Muscle layer of colon (tissue), 2 donors: ENCODE measurements around the gene CAMK2G.

Experiments used
- H3K27ac ChIP-seq: one replicate; pipeline ENCODE4 v1.7.0; 2013; ENCODE audit warnings: low read depth, mild to moderate bottlenecking, low read length, moderate library complexity
- H3K27me3 ChIP-seq, 2 donors: one replicate each; pipeline ENCODE4 v1.7.0; 2013; ENCODE audit warnings: low read length in 2 of 2, mild to moderate bottlenecking in 2 of 2; ENCODE audit not compliant: insufficient read depth in 2 of 2, control insufficient read depth in 1 of 2
- H3K36me3 ChIP-seq: one replicate; pipeline ENCODE4 v1.7.0; 2013; ENCODE audit warnings: mild to moderate bottlenecking, low read length; ENCODE audit not compliant: insufficient read depth
- H3K4me1 ChIP-seq: one replicate; pipeline ENCODE4 v1.7.0; 2013; ENCODE audit warnings: mild to moderate bottlenecking, low read length; ENCODE audit not compliant: insufficient read depth
- H3K4me3 ChIP-seq, 2 donors: one replicate each; pipeline ENCODE4 v1.7.0; 2013; ENCODE audit warnings: low read length in 2 of 2, low read depth in 1 of 2, mild to moderate bottlenecking in 1 of 2, moderate library complexity in 1 of 2
- H3K9ac ChIP-seq: one replicate; pipeline ENCODE4 v1.7.0; 2013; ENCODE audit warnings: low read length
- H3K9me3 ChIP-seq: one replicate; pipeline ENCODE4 v1.7.0; 2013; ENCODE audit warnings: mild to moderate bottlenecking, low read length
- donor health status: abdominal sarcoma.
- donor health status: Adenocarcinoma of cecum.

Gene CAMK2G

DNA sequence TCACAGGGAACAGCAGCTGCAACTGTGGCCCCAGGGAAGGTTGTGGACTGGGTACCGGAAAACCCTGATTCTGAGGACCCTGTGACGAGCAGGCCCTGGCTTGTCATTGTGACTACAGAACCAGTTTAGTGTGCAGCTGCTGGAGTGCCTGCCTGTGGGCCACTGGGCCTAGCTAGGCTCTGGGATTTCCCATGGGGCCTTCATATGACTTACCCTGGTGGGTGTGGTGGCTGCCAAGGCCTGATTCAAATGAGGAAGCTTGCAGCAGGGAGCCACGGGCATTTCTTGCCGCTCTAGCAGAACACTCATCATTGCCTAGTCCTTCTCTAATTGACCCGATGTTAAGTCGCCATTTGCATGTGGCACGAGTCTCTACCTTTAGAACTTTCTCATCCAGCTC, 14.7 kb upstream of the CAMK2G start:
- H3K27me3 ChIP-seq: no peaks in the 10 kb centered on the region
- H3K4me3 ChIP-seq: no peak overlapping the region
- H3K27ac ChIP-seq: peak overlapping the region; percentile 47
- H3K9ac ChIP-seq: no peak overlapping the region
- H3K36me3 ChIP-seq: no peaks in the 10 kb centered on the region
- peaks cover 35% of the 10 kb centered on the region for H3K4me1 ChIP-seq
- H3K9me3 ChIP-seq: no peaks in the 10 kb centered on the region

DNA sequence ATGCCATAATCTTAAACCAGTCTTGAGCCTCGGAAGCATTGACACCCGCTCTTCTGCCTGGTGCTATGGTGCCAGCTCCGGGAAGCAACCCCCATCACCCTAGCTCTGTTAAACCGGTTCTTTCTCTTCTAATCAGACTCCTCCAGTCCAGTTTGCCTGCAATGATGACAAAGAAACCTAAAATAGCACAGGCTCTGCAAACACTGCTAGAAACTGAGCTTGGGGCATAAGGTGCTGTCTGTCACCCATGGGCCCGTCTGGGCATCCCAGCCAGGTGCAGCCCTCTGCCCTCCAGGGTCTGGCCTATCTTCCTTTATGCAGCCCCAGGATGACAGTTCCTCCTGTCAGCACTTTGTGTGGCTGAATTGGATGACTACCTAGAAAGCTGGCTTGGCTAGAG, 14.2 kb upstream of the CAMK2G start:
- Histone ChIP-seq H3K27me3 (no peaks in the 10 kb centered on the region), H3K27ac (peak overlapping the region; percentile 47), H3K4me3 (no peak overlapping the region), H3K9me3 (no peaks in the 10 kb centered on the region), H3K4me1 (peaks cover 35% of the 10 kb centered on the region), H3K9ac (no peak overlapping the region), H3K36me3 (no peaks in the 10 kb centered on the region)

DNA sequence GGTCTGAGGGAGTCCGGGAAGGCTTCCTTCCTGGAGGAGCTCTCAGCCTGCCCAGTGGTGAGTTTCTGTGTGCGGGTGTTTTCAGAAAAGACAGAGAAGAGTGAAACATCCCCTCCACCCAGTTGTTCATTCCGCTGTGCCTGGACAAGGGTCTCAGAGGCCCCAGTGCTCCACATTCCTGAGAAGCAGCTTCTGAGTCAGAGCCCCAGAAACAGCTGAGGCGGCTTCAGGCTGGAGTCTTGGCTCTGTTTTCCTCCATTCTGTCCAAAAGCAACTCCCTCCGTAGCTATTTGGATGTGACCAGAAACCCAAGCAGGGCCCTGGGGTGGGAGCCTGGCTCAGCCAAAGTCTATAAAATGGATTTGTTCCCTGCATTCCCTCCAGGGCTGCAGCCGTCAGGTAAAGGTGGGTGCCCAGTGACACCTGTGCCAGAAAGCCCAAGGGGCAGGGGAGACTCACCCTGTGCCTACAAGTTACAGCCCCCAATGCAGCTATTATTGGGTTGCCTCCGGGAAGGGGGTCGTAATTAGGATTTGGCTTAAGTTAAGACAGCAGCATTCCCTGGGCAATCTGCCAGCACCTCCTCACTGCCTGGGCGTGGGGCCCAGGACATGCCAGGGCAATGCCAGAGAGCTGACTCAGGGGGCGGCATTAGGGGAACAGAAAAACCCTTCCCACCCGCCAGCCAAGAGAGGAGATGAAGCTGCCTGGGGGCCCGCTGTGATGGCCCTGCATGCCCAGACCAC, 13.1 kb upstream of the CAMK2G start:
- no peaks in the 10 kb centered on the region for H3K9me3 ChIP-seq
- H3K36me3 ChIP-seq: no peaks in the 10 kb centered on the region
- no peaks in the 10 kb centered on the region for H3K27me3 ChIP-seq
- peaks cover 35% of the 10 kb centered on the region for H3K4me1 ChIP-seq
- peak overlapping the region; percentile 24 for H3K9ac ChIP-seq
- H3K4me3 ChIP-seq: peak overlapping the region in 1 of 2 donors; percentile 48
- H3K27ac ChIP-seq: peak overlapping the region; percentile 81

DNA sequence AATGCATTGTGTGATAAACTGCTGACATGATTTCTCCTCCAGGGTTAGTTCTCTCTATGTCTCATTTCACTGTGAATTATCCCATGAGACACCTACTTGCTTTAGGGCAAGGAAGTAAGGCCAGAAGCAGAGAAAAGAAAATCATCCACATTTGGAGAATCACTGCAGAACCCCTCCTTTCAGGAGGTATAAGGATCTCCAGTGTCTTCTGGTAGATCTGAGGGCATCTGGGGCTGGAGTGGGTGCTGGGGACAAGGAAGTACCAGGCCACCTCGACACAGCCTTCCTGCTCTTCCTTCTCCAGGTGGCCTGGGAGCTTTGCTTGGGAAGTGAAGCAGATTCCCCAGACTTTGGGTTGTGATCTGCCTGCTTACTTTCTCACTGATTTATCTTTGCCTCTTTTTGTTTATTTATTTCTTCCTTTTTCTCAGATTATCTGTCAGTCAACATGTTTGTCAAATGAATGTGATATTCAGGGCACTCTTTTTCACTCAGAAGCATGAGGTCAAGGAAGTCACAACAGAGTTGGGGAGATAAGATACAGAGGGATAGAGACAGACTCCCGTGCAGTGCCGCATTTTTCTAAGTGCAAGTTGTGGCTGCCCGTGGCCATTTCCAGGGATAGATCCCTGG, 12.4 kb upstream of the CAMK2G start:
- H3K4me3 ChIP-seq: peak overlapping the region in 1 of 2 donors; percentile 48
- H3K27ac ChIP-seq: peak overlapping the region; percentile 81
- H3K4me1 ChIP-seq: peaks cover 35% of the 10 kb centered on the region
- H3K36me3 ChIP-seq: no peaks in the 10 kb centered on the region
- peak overlapping the region; percentile 24 for H3K9ac ChIP-seq
- H3K27me3 ChIP-seq: no peaks in the 10 kb centered on the region
- no peaks in the 10 kb centered on the region for H3K9me3 ChIP-seq

DNA sequence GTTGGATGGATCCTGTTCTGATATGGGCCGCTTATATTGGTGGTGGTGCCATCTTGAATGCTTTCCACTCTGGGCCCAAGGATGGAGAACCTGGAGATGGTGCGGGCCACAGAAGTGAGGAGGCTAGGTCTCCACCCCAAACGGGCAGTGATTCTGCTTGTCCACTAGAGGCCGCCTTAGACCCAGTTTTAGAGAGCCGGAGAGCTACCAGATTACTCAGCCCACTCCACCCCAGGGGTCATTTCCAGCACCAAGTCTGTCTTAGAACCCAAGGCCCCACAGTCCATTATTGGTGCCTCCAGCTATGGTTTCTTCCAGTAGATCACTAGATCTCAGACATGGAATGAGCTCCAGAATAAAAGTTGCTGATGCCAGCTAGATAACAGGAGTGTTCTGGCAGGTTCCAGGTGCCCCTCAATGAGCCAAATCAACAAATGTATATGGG, 11.8 kb upstream of the CAMK2G start:
- no peaks in the 10 kb centered on the region for H3K36me3 ChIP-seq
- H3K9me3 ChIP-seq: no peaks in the 10 kb centered on the region
- no peak overlapping the region for H3K9ac ChIP-seq
- H3K27ac ChIP-seq: peak overlapping the region; percentile 81
- H3K27me3 ChIP-seq: no peaks in the 10 kb centered on the region
- H3K4me3 ChIP-seq: no peak overlapping the region
- H3K4me1 ChIP-seq: peaks cover 35% of the 10 kb centered on the region

DNA sequence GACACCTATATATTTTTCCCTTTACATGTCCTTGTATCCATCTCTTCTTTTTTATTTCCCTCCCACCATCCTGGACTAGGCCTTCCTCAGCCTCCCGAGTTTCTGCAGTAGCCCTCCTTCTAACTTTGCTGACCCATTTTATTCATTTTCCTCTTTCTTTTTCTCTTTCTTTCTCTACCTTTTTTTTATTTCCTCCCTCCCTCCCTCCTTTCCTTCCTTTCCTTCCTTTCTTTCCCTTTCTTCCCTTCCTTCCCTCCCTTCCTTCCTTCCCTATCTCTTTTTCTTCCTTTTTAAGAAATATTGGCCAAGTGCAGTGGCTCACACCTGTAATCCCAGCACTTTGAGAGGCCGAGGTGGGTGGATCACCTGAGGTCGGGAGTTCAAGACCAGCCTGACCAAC, 9.7 kb upstream of the CAMK2G start:
- H3K4me3 ChIP-seq: no peak overlapping the region
- no peak overlapping the region for H3K27ac ChIP-seq
- H3K9ac ChIP-seq: no peak overlapping the region
- no peaks in the 10 kb centered on the region for H3K36me3 ChIP-seq
- H3K27me3 ChIP-seq: no peaks in the 10 kb centered on the region
- no peaks in the 10 kb centered on the region for H3K9me3 ChIP-seq
- H3K4me1 ChIP-seq: peaks cover 41% of the 10 kb centered on the region

DNA sequence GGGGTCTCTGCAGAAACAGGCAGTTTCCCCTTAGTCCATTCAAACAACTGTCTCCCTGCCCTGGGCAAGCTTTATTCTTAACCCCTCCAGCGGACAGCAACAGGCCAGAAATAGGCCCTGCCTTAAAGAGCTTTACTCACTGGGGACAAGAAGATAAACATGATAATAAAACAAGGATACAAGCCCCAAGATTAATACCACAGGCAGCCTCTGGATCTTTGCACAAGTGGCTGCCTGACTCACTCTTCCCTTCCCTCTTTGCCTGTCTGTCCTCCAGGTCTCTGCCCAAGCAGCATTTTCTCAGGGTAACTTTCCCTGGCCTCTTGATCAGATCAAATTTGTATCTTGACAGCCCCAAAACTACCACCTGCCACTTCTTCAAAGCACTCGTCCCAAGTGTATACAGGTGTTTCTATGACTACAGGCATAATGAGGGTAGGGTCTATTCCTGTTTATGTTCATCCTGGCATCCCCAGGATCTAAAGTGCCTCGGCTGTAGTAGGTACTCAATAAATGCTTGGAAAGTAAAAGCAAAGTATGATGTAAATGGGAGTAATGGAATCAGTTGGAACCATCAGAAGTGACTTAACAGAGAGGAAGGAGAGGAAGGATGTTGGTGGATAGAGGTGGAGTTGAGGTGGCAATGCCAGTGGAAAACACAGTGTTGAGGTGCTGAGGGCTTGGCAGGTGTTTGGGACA, 7.0 kb upstream of the CAMK2G start:
- Histone ChIP-seq H3K9ac (no peak overlapping the region), H3K36me3 (no peaks in the 10 kb centered on the region), H3K4me1 (peaks cover 14% of the 10 kb centered on the region), H3K4me3 (no peak overlapping the region), H3K27me3 (no peaks in the 10 kb centered on the region), H3K27ac (no peak overlapping the region), H3K9me3 (no peaks in the 10 kb centered on the region)

DNA sequence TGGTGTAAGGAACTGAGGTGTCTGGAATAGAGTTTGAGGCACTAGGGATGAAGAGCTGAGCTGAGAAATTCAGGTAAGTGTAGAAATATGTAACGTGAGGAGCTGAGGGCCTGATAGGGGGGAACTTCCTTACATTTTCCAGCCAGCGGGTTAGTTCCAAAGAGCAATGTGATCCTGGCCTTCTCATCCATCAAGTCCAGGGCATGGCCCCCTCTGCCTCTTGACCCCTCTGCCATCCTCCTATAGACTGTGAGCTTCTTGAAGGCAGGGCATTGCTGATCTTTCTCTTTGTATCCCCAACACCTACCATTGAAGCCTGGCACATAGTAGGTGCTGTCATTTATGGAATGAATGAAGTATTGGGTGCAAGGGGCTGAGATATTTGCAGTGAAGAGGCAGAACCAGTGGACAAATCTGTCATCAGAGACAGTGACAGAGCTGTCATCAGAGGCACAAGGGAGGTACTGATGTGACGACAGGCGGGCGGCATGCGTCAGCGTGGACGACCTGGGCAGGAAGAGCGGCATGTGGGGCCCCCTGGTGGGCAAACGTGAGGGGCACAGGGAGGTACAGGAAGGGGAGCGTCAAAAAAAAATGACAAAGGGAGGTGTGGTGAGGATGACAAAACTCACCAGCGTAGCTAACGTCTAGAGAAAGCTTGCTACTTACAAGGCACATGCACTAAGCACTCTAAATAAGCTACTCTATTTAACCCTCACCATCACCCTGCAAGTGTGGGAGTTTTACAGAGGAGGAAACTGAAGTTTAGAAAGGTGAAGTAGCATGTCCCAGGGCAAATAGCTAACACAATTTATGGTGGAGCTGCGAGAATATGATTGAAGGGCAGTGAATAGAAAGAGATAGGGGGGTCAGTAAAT, 5.2 kb upstream of the CAMK2G start:
- H3K27ac ChIP-seq: no peak overlapping the region
- H3K27me3 ChIP-seq: no peaks in the 10 kb centered on the region
- no peaks in the 10 kb centered on the region for H3K36me3 ChIP-seq
- H3K4me3 ChIP-seq: no peak overlapping the region
- H3K4me1 ChIP-seq: peaks cover 7% of the 10 kb centered on the region
- no peak overlapping the region for H3K9ac ChIP-seq
- H3K9me3 ChIP-seq: no peaks in the 10 kb centered on the region

DNA sequence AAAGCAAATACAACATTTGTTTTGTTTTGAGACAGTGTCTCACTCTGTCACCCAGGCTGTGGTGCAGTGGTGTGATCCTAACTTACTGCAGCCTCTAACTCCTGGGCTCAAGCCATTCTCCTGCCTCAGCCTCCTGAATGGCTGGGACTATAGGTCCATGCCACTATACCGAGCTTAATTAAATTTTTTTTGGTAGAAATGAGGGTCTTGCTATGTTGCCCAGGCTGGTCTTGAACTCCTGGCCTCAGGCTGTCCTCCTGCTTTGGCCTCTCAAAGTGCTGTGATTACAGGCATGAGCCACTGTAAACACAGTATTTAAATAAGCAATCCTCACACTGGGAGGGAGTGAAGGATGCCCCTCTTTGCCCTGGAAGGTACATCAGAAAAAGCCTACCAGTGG, 4.0 kb upstream of the CAMK2G start:
- H3K27me3 ChIP-seq: no peaks in the 10 kb centered on the region
- H3K27ac ChIP-seq: no peak overlapping the region
- peaks cover 8% of the 10 kb centered on the region for H3K4me1 ChIP-seq
- no peak overlapping the region for H3K9ac ChIP-seq
- no peak overlapping the region for H3K4me3 ChIP-seq
- H3K36me3 ChIP-seq: no peaks in the 10 kb centered on the region
- H3K9me3 ChIP-seq: no peaks in the 10 kb centered on the region

DNA sequence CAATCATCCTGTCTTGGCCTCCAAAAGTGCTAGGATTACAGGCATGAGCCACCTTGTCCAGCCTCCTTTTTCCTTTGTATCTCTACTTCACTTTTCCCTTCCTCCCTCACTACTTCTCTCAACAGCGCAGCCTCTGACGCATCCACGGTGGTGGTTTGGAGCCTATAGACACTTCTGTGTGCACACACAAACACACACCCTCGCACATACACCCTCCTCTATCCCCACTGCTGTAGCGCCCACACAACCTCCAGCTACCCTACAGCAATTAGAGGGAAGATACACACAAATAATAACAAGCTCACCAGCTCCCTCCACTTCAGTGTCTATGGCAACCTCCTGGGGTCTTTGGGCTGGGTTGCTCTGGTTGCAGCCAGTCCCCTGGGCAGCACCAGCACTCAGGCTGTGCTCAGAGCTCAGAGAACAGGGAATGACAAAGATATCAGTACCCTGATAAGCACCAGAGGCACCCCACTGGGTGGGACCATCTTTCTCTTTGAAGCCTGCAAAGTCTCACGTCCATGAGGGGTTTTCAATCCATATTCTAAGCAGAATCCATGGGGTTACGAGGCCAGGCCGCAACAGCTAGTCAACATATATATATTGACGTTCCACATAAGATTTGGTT, 3.3 kb upstream of the CAMK2G start:
- H3K4me3 ChIP-seq: no peak overlapping the region
- no peaks in the 10 kb centered on the region for H3K9me3 ChIP-seq
- H3K27ac ChIP-seq: no peak overlapping the region
- no peaks in the 10 kb centered on the region for H3K27me3 ChIP-seq
- H3K36me3 ChIP-seq: no peaks in the 10 kb centered on the region
- no peak overlapping the region for H3K9ac ChIP-seq
- H3K4me1 ChIP-seq: peaks cover 15% of the 10 kb centered on the region
